K562 (cell line): ENCODE results near the gene LPAR3. TPM values are rescaled to one million over a fixed set of nuclear protein-coding genes. Genes with fewer than 3 reads are reported as not detected.
A peak's percentile ranks its signal among the peaks of the same experiment; 100 is the strongest.

Experiments used
- ASH1L ChIP-seq: fragments of 450-650 bp; IDR thresholded peaks from 2 replicates; pipeline ENCODE4 v1.6.1; 2018; ENCODE audit warnings: borderline replicate concordance, mild to moderate bottlenecking, low read depth; ENCODE audit not compliant: partially characterized antibody
- HMG20B ChIP-seq: fragments of 250-450 bp; sonication (Bioruptor Pico); IDR thresholded peaks from 2 replicates; pipeline ENCODE4 v1.5.0; 2021; ENCODE audit warnings: mild to moderate bottlenecking
- KAT2B ChIP-seq: IDR thresholded peaks from one replicate; pipeline ENCODE4 v1.6.1; 2012; ENCODE audit warnings: low read depth, mild to moderate bottlenecking, control low read depth, inconsistent platforms, low read length, moderate library complexity
- MXI1 ChIP-seq: IDR thresholded peaks from 2 replicates; pipeline ENCODE4 v1.6.1; 2011; ENCODE audit warnings: low read depth, mild to moderate bottlenecking, improper control_type of control experiment, low read length
- NFE2 ChIP-seq: IDR thresholded peaks from 2 replicates; pipeline ENCODE4 v1.6.1; 2014; ENCODE audit warnings: antibody characterized with exemption, low read depth
- NKRF ChIP-seq: fragments of 450-650 bp; IDR thresholded peaks from 2 replicates; pipeline ENCODE4 v1.6.1; 2016; ENCODE audit warnings: borderline replicate concordance
- NR2C1 ChIP-seq, 2 experiments: fragments of 450-650 bp; IDR thresholded peaks; 2 replicates each; pipeline ENCODE4 v1.6.1; 2017; ENCODE audit warnings: mild to moderate bottlenecking in 2 of 2, antibody characterized with exemption in 1 of 2, inconsistent platforms in 1 of 2, missing compliant biosample characterization in 1 of 2, missing genetic modification characterization in 1 of 2
- NR2C2 ChIP-seq, 2 experiments: fragments of 200-800 bp in 1 of 2; sonication (Bioruptor generic) in 1 of 2; sonication (generic) in 1 of 2; formaldehyde crosslinking in 1 of 2; IDR thresholded peaks; 2 replicates each; pipeline versions ENCODE4 v1.6.1 to v1.8.0; 2016 to 2022; ENCODE audit warnings: mild to moderate bottlenecking in 1 of 2, missing compliant biosample characterization in 1 of 2, missing genetic modification characterization in 1 of 2, missing genetic modification reagents in 1 of 2
- SETDB1 ChIP-seq: IDR thresholded peaks from one replicate; pipeline ENCODE4 v1.6.1; 2012; ENCODE audit warnings: low read length, control low read depth, inconsistent platforms
- SMAD4 ChIP-seq: fragments of 250-450 bp; sonication (Bioruptor Pico); conservative IDR thresholded peaks from 2 replicates; pipeline ENCODE4 v1.8.0; 2021; ENCODE audit warnings: inconsistent platforms, mild to moderate bottlenecking, moderate library complexity
- STAT5B ChIP-seq: fragments of 250-450 bp; sonication (Bioruptor Pico); IDR thresholded peaks from 2 replicates; pipeline ENCODE4 v1.8.0; 2021; ENCODE audit warnings: mild to moderate bottlenecking, inconsistent platforms
- SUPT5H ChIP-seq: fragments of 450-650 bp; IDR thresholded peaks from 2 replicates; pipeline ENCODE4 v1.6.1; 2016
- TEAD4 ChIP-seq, 2 experiments: sonication (generic) in 1 of 2; formaldehyde crosslinking in 1 of 2; IDR thresholded peaks; 2 replicates each; pipeline versions ENCODE4 v1.6.1 to v1.8.0; 2012 to 2022; ENCODE audit warnings: borderline replicate concordance in 1 of 2, inconsistent platforms in 1 of 2, low read length in 1 of 2, mild to moderate bottlenecking in 1 of 2, missing genetic modification reagents in 1 of 2
- U2AF2 ChIP-seq: fragments of 200-400 bp; formaldehyde crosslinking; optimal IDR thresholded peaks from 2 replicates; pipeline ENCODE3; 2017; ENCODE audit warnings: low read depth, mild to moderate bottlenecking, low read length
- USF1 ChIP-seq: sonication (generic); formaldehyde crosslinking; IDR thresholded peaks from 2 replicates; pipeline ENCODE4 v1.9.0; 2022; ENCODE audit warnings: mild to moderate bottlenecking, missing genetic modification reagents
- YY1 ChIP-seq, 3 experiments: IDR thresholded peaks; 2 replicates each; pipeline ENCODE4 v1.6.1; 2011; ENCODE audit warnings: low read length in 2 of 3, mild to moderate bottlenecking in 2 of 3, moderate library complexity in 2 of 3, borderline replicate concordance in 1 of 3, control low read depth in 1 of 3, low read depth in 1 of 3; ENCODE audit not compliant: insufficient read depth in 3 of 3, insufficient replicate concordance in 2 of 3, control insufficient read depth in 1 of 3, insufficient read length in 1 of 3; ENCODE audit errors: extremely low read depth in 1 of 3
- ZBTB1 ChIP-seq: sonication (generic); formaldehyde crosslinking; IDR thresholded peaks from 2 replicates; pipeline ENCODE4 v1.8.1; 2023; ENCODE audit warnings: missing genetic modification reagents, low read depth, mild to moderate bottlenecking, borderline replicate concordance
- ZC3H11A ChIP-seq: IDR thresholded peaks from 2 replicates; pipeline ENCODE4 v1.6.1; 2012; ENCODE audit warnings: low read depth, low read length, improper control_type of control experiment
- ZNF121 ChIP-seq: sonication (generic); formaldehyde crosslinking; conservative IDR thresholded peaks from 2 replicates; pipeline ENCODE4 v1.8.0; 2022; ENCODE audit warnings: missing genetic modification reagents
- ZNF398 ChIP-seq: fragments of 250-450 bp; sonication (Bioruptor Pico); IDR thresholded peaks from 2 replicates; pipeline ENCODE4 v1.8.0; 2021; ENCODE audit warnings: moderate library complexity, mild to moderate bottlenecking, inconsistent platforms
- ZNF668 ChIP-seq: fragments of 250-450 bp; sonication (Bioruptor Pico); IDR thresholded peaks from 2 replicates; pipeline ENCODE4 v1.8.0; 2022; ENCODE audit warnings: mild to moderate bottlenecking, inconsistent platforms
- ZNF780A ChIP-seq: fragments of 250-450 bp; sonication (Bioruptor Pico); IDR thresholded peaks from 2 replicates; pipeline ENCODE4 v1.5.0; 2021; ENCODE audit warnings: mild to moderate bottlenecking
- polyA plus RNA-seq, 8 experiments: library from polyadenylated mRNA; depleted of rRNA in 4 of 8; stranded (reverse) in 5 of 8; unstranded in 3 of 8; fragments of >200 nt; fragmentation: Nextera tagmentation in 2 of 8; fragmentation: Illumina TruSeq in 1 of 8; extraction: Ambion mirVana in 2 of 8; extraction: Trizol in 1 of 8; gene quantifications; 2 replicates each; pipeline versions ENCODE4 v1.2.1 to v1.2.3, GENCODE V29; 2011 to 2014; ENCODE audit warnings: inconsistent platforms in 1 of 8, missing spikeins in 1 of 8
- total RNA-seq, 7 experiments: library from RNA; depleted of rRNA in 6 of 7; stranded (reverse); fragments of >200 nt in 6 of 7; fragmentation: Illumina TruSeq in 2 of 7; extraction: Trizol in 2 of 7; gene quantifications; 2 replicates each; pipeline versions ENCODE4 v1.2.1 to v1.2.3, GENCODE V29; 2011 to 2021; ENCODE audit warnings: low replicate concordance in 1 of 7

Gene LPAR3
- total and polyA plus RNA-seq, 9 of the 15 experiments (the other 6 are each of a cell fraction or from before 2014, with no cell fraction given) = 0.11 TPM; not detected in 8

GRCh38 chr1:84781946-84782771 lies 110.8 kb downstream of the LPAR3 start (continued):
- TF ChIP-seq NKRF (no peak), SMAD4 (CRISPR knock-in tag) (peak; percentile 23; the same call in 1 of the 2 replicates), NR2C1 (IDR thresholded peaks at IDR 0.05) (no peak), NR2C1 (tag; IDR thresholded peaks at IDR 0.05) (no peak), YY1 (IDR thresholded peaks at IDR 0.05; ENCODE audit: borderline replicate concordance in 1 of 3, control insufficient read depth in 1 of 3, extremely low read depth in 1 of 3, insufficient read depth in 3 of 3, insufficient read length in 1 of 3, insufficient replicate concordance in 2 of 3, low read depth in 1 of 3, low read length in 2 of 3) (peak in 1 of 3 experiments; percentile 30), NR2C2 (CRISPR knock-in tag; IDR thresholded peaks at IDR 0.05) (no peak), NR2C2 (tag; IDR thresholded peaks at IDR 0.05) (no peak), KAT2B (no peak), ZNF398 (CRISPR knock-in tag) (no peak), STAT5B (CRISPR knock-in tag) (no peak), ZC3H11A (no peak), ASH1L (no peak), U2AF2 (no peak), ZNF780A (no peak), TEAD4 (IDR thresholded peaks at IDR 0.05; ENCODE audit: low read length) (0 out of 2 replicates have a peak, but pooled peaks have one; percentile 23), TEAD4 (CRISPR knock-in tag; IDR thresholded peaks at IDR 0.05; ENCODE audit: borderline replicate concordance) (no peak), ZNF121 (CRISPR knock-in tag) (no peak), SUPT5H (no peak), ZNF668 (CRISPR knock-in tag) (no peak), SETDB1 (no peak), USF1 (CRISPR knock-in tag) (no peak), MXI1 (no peak), ZBTB1 (CRISPR knock-in tag) (no peak), HMG20B (CRISPR knock-in tag) (no peak), NFE2 (no peak)
